Measurements from ENCODE around the gene ESPNL.
"Not testable (repeated sequence)": the region's sequence is repeated elsewhere in the genome, so short reads cannot be mapped to it uniquely, and the experiment has no call there.

Gene ESPNL

GRCh38 chr2:238114851-238115660 is 14.9 kb downstream of the ESPNL start:
- DNase-seq (ENCODE audit: low read depth, low spot score), result no peak

GRCh38 chr2:238115709-238116108 is 15.6 kb downstream of the ESPNL start:
- not testable (repeated sequence) for DNase-seq (ENCODE audit: low read depth, low spot score)

- DNase-seq (ENCODE audit: low read depth, low spot score), result no peak
Measured at GRCh38 chr2:238116298-238117198, 16.4 kb downstream of the ESPNL start.

- no peak for DNase-seq (ENCODE audit: low read depth, low spot score)
Measured at GRCh38 chr2:238117199-238118154, 17.3 kb downstream of the ESPNL start.

- no peak for DNase-seq (ENCODE audit: low read depth, low spot score)
Measured at GRCh38 chr2:238119756-238120462, 19.8 kb downstream of the ESPNL start.

GRCh38 chr2:238120463-238121298 is 20.5 kb downstream of the ESPNL start:
- DNase-seq (ENCODE audit: low read depth, low spot score), result no peak

GRCh38 chr2:238121511-238122286 is 21.6 kb downstream of the ESPNL start:
- DNase-seq (ENCODE audit: low read depth, low spot score), result no peak

- DNase-seq (ENCODE audit: low read depth, low spot score), result no peak
Measured at GRCh38 chr2:238122287-238123217, 22.4 kb downstream of the ESPNL start.

GRCh38 chr2:238123218-238123971 is 23.3 kb downstream of the ESPNL start:
- DNase-seq (ENCODE audit: low read depth, low spot score), result no peak

- DNase-seq (ENCODE audit: low read depth, low spot score), result no peak
Measured at GRCh38 chr2:238123991-238124470, 23.9 kb downstream of the ESPNL start.

GRCh38 chr2:238124488-238125126 is 24.5 kb downstream of the ESPNL start:
- DNase-seq (ENCODE audit: low read depth, low spot score), result no peak

GRCh38 chr2:238125127-238125885 is 25.2 kb downstream of the ESPNL start:
- DNase-seq (ENCODE audit: low read depth, low spot score), result no peak

- no peak for DNase-seq (ENCODE audit: low read depth, low spot score)
Measured at GRCh38 chr2:238126338-238126737, 26.2 kb downstream of the ESPNL start.

GRCh38 chr2:238126775-238127164 is 26.6 kb downstream of the ESPNL start:
- no peak for DNase-seq (ENCODE audit: low read depth, low spot score)

GRCh38 chr2:238127165-238128060 is 27.3 kb downstream of the ESPNL start:
- DNase-seq (ENCODE audit: low read depth, low spot score), result no peak
